GM18870 (cell line): ENCODE data around the gene TIGAR.

Experiments used
- ATAC-seq: cut with Tn5 transposase; IDR thresholded peaks from one replicate; pipeline ENCODE4 v1.9.1; 2021; ENCODE audit warnings: moderate library complexity; ENCODE audit not compliant: unreplicated experiment

TIGAR gene

GRCh38 chr12:4302881-4303280 is 18.1 kb upstream of the TIGAR start:
- ATAC-seq = no peak

- no peak for ATAC-seq
Observed at GRCh38 chr12:4303750-4304149, 17.3 kb upstream of the TIGAR start.

DNA sequence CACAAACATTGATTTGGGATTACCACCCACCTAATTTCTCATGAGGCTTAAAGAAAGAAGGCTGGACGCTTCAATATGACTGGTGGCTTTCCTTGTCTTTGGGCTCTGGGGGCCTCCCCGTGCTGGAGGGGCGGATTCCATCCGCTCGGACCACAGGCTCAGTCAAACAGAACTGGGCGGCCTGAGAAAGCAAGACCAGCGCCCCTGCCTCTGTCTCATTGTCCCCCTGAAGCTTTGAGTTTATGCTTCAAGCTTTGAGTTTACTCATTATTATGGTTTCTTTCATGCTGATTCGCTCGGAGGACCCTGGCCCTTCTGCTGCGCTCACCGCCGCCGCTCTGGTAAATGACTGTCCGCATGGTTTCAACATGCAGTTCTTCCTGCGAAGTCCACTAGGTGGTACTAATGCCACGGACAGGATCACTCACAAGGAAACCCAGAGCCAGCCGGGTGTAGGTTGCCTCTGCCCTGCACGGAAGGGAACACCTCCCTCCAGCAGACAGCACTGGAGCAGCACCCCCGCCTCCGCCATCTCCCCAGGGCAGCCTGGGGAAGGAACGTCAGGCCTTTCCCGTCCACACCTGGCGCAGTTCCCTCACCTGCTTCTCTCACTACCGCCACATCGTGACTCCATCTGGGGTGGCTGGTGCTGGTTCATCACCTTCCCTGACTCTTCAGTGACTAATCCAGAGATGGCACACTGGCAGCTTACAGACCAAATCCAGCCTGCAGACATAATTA is 13.2 kb upstream of the TIGAR start:
- ATAC-seq = no peak

- no peak for ATAC-seq
Observed at GRCh38 chr12:4308334-4308950, 12.6 kb upstream of the TIGAR start.

GRCh38 chr12:4311776-4312175 is 9.2 kb upstream of the TIGAR start:
- ATAC-seq = no peak

GRCh38 chr12:4312251-4312650 is 8.8 kb upstream of the TIGAR start:
- ATAC-seq = no peak

DNA sequence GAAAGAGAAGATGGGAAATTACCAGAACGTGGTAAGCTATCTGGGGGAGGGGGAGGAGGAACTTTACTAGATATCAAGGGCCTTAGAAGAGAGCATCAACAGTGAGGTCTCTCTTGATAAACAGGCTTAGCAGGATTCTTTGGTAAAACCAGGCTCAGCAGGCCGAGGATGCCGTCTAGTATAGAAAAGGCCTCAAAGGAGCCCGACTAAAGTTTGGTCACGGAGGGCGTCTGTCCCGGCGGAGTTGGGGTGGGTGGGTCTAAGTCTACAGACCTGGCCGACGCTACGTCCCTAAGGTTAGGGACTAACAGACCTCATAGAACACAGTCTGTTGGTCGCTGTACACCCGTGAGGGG is 538 bp upstream of the TIGAR start:
- peak; percentile 43 for ATAC-seq

- ATAC-seq = no peak
Observed at GRCh38 chr12:4322726-4323125, 1.7 kb downstream of the TIGAR start.

DNA sequence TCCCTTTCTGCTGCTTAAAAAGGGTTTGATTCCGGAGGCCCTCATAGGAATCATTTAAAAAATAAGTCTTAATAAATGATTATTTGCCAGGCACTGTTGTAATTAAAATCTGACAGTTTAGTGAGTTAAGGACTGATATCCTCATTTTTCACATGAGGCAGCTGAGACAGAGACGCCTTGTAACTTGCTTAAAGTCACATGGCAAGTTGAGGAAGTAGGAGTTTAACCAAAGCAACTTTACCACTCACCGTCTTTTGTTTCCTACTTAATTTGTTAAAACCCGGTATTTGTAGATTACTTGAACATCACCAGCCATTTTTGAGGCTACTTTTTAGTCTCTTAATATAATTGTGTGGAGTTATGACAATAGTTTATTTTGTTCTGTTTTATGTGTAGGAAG is 2.4 kb downstream of the TIGAR start:
- ATAC-seq = no peak

GRCh38 chr12:4324366-4324765 is 3.4 kb downstream of the TIGAR start:
- ATAC-seq = no peak

GRCh38 chr12:4325966-4326365 is 5.0 kb downstream of the TIGAR start:
- ATAC-seq = no peak

- ATAC-seq = no peak
Observed at GRCh38 chr12:4327293-4327692, 6.3 kb downstream of the TIGAR start.

- ATAC-seq = no peak
Observed at GRCh38 chr12:4330203-4330602, 9.2 kb downstream of the TIGAR start.

- ATAC-seq = no peak
Observed at GRCh38 chr12:4331221-4331620, 10.2 kb downstream of the TIGAR start.

GRCh38 chr12:4331842-4332241 is 10.8 kb downstream of the TIGAR start:
- no peak for ATAC-seq

GRCh38 chr12:4346931-4347330 is 25.9 kb downstream of the TIGAR start:
- no peak for ATAC-seq

GRCh38 chr12:4353785-4354208 is 32.8 kb downstream of the TIGAR start:
- no peak for ATAC-seq

- ATAC-seq = no peak
Observed at GRCh38 chr12:4355156-4356040, 34.4 kb downstream of the TIGAR start.

DNA sequence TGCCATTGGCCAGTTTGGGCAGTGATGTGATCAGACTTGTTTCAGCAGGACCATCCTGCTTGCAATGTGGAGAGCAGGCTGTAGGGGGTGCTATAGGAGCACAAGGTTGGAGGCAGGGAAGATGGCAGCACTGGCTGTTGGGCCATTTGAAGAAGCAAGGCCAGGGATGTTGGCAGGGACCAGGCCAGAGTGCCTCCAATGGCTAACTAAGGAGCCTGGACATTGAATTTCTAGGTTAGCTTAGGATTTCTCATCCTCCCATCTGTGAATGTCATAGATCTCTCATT is 35.0 kb downstream of the TIGAR start:
- ATAC-seq = no peak

GRCh38 chr12:4366090-4366489 is 45.1 kb downstream of the TIGAR start:
- ATAC-seq = no peak

GRCh38 chr12:4369548-4369947 is 48.5 kb downstream of the TIGAR start:
- ATAC-seq = no peak

DNA sequence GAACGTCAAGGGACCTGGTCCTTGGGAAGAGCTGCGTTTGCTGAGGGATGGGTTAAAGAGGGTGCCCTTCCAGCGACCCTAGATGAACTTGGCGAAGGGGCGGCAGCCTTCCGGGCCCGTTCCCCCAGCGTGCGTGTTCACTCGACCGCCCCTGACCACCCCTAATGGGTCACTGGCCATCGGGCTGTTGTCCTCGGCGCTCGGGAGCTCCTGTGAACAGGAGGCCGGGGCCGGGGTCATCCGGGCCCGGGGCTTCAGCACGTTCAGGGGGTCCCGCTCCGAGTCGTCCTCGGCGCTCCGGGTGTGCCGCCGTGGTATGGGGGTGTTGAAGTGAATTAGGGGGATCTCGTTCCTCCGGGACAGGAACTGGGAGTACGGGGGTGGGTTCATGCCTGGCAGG is 49.3 kb downstream of the TIGAR start:
- no peak for ATAC-seq
